OCI-LY1 (cell line): ENCODE data around the gene LRRC61.

ENCODE experiments used
- EZH2 ChIP-seq: fragments of 200-600 bp; sonication (generic), shearing (Covaris generic); IDR thresholded peaks from 2 replicates; pipeline ENCODE4 v1.8.0; 2017; ENCODE audit warnings: borderline replicate concordance, mixed run types, mild to moderate bottlenecking, antibody characterized with exemption, low read length, moderate library complexity, mixed read lengths
- TF ChIP-seq, protein P1 (sequence below): fragments of 200-600 bp; sonication (generic), shearing (Covaris generic); IDR thresholded peaks from 2 replicates; pipeline ENCODE4 v1.5.1; 2017; ENCODE audit warnings: mild to moderate bottlenecking, antibody characterized with exemption, low read length, moderate library complexity, mixed read lengths

DNA sequence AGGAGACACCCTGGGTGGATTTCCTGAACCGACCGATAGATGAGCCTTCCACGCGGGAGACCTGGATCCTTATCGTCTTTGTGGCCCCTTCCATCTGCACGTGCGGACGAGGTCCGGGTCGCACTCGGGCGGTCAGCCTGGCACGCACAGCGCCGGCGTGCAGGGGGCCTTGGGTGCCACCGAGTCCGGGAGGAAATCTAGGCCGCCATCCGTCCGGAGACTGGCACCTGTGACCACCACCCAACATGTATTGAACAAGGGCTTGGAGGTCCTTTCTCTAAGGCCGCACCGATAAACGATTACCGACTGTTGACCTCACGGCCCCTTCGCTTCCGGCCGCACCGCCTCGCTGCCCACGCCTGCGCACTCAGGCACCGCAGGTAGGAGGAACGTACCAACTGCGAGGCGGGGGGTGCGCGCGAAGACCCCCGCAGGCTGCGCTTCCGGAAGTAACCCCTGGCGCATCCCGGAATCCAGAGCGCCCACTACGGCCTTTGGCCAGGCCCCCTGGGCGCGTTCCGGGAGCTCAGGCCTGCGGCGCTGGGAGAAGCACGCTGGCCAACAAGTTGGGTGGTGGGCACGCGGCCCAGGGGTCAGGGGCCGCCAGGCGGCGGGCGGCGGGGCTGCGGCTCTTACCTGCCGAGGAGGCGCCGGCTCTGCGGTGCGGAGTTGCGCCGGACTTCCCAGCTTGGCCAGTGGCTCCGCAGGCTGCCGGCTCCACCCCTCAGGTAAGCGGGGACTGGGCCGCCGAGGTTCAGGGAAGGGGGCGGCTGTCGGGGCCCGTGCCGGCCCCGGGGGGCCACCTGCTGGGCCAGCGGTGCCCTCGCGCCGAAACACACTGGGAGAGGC is at the start of gene LRRC61, which contains the start of gene ACTR3C:
- no peak for TF ChIP-seq EZH2
- TF ChIP-seq, protein P1, sequence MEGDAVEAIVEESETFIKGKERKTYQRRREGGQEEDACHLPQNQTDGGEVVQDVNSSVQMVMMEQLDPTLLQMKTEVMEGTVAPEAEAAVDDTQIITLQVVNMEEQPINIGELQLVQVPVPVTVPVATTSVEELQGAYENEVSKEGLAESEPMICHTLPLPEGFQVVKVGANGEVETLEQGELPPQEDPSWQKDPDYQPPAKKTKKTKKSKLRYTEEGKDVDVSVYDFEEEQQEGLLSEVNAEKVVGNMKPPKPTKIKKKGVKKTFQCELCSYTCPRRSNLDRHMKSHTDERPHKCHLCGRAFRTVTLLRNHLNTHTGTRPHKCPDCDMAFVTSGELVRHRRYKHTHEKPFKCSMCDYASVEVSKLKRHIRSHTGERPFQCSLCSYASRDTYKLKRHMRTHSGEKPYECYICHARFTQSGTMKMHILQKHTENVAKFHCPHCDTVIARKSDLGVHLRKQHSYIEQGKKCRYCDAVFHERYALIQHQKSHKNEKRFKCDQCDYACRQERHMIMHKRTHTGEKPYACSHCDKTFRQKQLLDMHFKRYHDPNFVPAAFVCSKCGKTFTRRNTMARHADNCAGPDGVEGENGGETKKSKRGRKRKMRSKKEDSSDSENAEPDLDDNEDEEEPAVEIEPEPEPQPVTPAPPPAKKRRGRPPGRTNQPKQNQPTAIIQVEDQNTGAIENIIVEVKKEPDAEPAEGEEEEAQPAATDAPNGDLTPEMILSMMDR = peak; percentile 47
